ENCODE measurements around the gene TBC1D16. TPM values are rescaled to one million over a fixed set of nuclear protein-coding genes. Genes with fewer than 3 reads are reported as not detected.
A peak's percentile ranks its signal among the peaks of the same experiment; 100 is the strongest.

Gene TBC1D16
- total RNA-seq, 1 experiment from 2014 or later: 85.8 TPM

DNA sequence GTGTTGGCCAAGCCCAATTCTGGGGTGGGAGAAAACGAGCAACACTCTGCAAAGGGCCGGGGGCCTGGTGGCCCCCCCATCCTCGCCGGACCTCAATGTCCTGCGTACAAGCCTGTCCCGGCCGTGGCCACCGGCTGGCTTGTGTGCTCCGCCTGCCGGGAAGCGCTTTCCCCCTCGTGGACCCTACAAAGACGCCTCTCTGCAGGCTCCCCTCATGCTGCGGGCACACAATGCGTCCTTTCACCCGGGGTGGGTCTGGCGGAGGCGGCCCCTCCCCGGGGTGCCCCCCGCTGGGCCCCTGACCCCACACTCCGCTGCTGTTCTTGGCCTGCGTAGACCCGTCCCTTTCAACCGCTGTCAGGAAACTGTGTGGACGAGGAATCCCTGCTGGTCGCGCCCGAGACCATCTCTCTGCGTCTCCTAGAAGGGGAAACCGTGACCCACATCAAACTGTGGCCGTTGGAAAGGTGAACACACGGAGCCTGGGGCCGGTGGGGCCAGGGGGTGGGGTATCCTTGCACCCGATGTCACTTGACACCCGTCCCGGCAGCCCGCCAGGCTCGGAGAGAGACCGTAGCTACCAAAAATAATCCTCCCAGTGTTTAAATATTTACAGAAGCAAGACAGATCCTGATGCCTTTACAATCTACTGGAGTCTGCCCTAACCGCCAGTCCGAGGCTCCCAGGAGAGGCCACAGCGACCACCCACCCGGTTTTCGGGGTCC is 43.6 kb downstream of the TBC1D16 start:
- Histone ChIP-seq H3T11ph (ENCODE audit: low read length) (no peak overlapping the region), H2BK15ac (ENCODE audit: low read depth, low read length) (no peak overlapping the region), H2BK120ac (ENCODE audit: low read depth, low read length, poor library complexity, severe bottlenecking) (no peak overlapping the region), H4K91ac (ENCODE audit: insufficient read length, low read depth, low read length) (no peak overlapping the region), H3K79me1 (ENCODE audit: insufficient read depth, low read depth, low read length, poor library complexity, severe bottlenecking) (peaks cover 5% of the 10 kb centered on the region), H2BK12ac (ENCODE audit: insufficient read length, low read depth, low read length) (no peak overlapping the region), H3K23ac (ENCODE audit: insufficient read length, low read depth, low read length) (no peak overlapping the region), H2BK5ac (ENCODE audit: insufficient read length, low read length) (no peak overlapping the region), H3K56ac (ENCODE audit: insufficient read length, low read depth, low read length) (no peak overlapping the region), H3K9me3 (ENCODE audit: control insufficient read depth, low read depth, low read length) (no peaks in the 10 kb centered on the region), H3K27ac (ENCODE audit: insufficient read length, low read depth, low read length) (no peak overlapping the region), H3K18ac (ENCODE audit: insufficient read length, low read depth, low read length) (no peak overlapping the region), H3K79me2 (ENCODE audit: insufficient read depth, low read length) (peaks cover 2% of the 10 kb centered on the region; the same call in 1 of the 2 replicates), H2AFZ (ENCODE audit: low read length) (no peak overlapping the region), H3K4me1 (ENCODE audit: insufficient read depth, low read length) (peaks cover 3% of the 10 kb centered on the region; the same call in 1 of the 2 replicates), H3K9ac (ENCODE audit: extremely low read depth, insufficient read length, low read length) (no peak overlapping the region), H3K14ac (ENCODE audit: insufficient read depth, low read length) (no peak overlapping the region), H4K5ac (ENCODE audit: insufficient read length, low read depth, low read length) (no peak overlapping the region), H3K4me2 (ENCODE audit: insufficient read depth, insufficient read length, low read length) (peak overlapping the region; percentile 27), H2AK5ac (ENCODE audit: insufficient read length, low read length) (no peak overlapping the region), H3K4ac (ENCODE audit: low read depth, low read length) (no peak overlapping the region), H4K8ac (replicated peaks; ENCODE audit: insufficient read length, low read depth, low read length) (no peak overlapping the region), H3K27me3 (ENCODE audit: insufficient read depth, low read length) (no peaks in the 10 kb centered on the region), H4K20me1 (ENCODE audit: control insufficient read depth, insufficient read depth, insufficient read length) (no peaks in the 10 kb centered on the region), H2BK20ac (ENCODE audit: low read depth, low read length, poor library complexity, severe bottlenecking) (no peak overlapping the region), H3K23me2 (ENCODE audit: insufficient read length, low read depth, low read length, poor library complexity, severe bottlenecking) (no peaks in the 10 kb centered on the region)
- H3K27ac Mint-ChIP-seq: peak overlapping the region; percentile 6 to 87 (median 19); a peak in 3 of 7 replicates
- peak overlapping the region; percentile 45 to 58; a peak in 4 of 5 replicates for H3K4me3 Mint-ChIP-seq
- peak; percentile 56 for DNase-seq
- no CpG with 5 or more reads among the region's 44 CpGs for WGBS (ENCODE audit: extremely low coverage, insufficient read length, low lambda C conversion rate)
- H3K36me3 Mint-ChIP-seq (ENCODE audit: insufficient read depth in 1 of 3, low read depth in 3 of 3): 0 out of 7 replicates have a peak, but pooled peaks cover 0 to 7% (median 0%) of the 10 kb centered on the region in 3 experiments
- TF ChIP-seq, protein P1, sequence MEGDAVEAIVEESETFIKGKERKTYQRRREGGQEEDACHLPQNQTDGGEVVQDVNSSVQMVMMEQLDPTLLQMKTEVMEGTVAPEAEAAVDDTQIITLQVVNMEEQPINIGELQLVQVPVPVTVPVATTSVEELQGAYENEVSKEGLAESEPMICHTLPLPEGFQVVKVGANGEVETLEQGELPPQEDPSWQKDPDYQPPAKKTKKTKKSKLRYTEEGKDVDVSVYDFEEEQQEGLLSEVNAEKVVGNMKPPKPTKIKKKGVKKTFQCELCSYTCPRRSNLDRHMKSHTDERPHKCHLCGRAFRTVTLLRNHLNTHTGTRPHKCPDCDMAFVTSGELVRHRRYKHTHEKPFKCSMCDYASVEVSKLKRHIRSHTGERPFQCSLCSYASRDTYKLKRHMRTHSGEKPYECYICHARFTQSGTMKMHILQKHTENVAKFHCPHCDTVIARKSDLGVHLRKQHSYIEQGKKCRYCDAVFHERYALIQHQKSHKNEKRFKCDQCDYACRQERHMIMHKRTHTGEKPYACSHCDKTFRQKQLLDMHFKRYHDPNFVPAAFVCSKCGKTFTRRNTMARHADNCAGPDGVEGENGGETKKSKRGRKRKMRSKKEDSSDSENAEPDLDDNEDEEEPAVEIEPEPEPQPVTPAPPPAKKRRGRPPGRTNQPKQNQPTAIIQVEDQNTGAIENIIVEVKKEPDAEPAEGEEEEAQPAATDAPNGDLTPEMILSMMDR (conservative IDR thresholded peaks at IDR 0.05): peak; percentile 46; the same call in 2 of the 3 replicates
- H3K9me3 Mint-ChIP-seq: no peaks in the 10 kb centered on the region; a peak in 1 of 5 replicates
- H3K27me3 Mint-ChIP-seq (ENCODE audit: low read depth): peaks cover 1% of the 10 kb centered on the region; the same call in 1 of the 2 replicates
- peaks cover 51 to 60% of the 10 kb centered on the region in 2 experiments for H3K4me1 Mint-ChIP-seq
